Activated naive CD4-positive, alpha-beta T cell (primary cell): Measurements from ENCODE around the gene SUPT20HL2.
"Not testable (repeated sequence)": the region's sequence is repeated elsewhere in the genome, so short reads cannot be mapped to it uniquely, and the experiment has no call there.

Experiments used
- DNase-seq, 4 experiments: peaks; one replicate each; lab custom pipeline; 2025; lab: John Stamatoyannopoulos, UW

SUPT20HL2 gene

DNA sequence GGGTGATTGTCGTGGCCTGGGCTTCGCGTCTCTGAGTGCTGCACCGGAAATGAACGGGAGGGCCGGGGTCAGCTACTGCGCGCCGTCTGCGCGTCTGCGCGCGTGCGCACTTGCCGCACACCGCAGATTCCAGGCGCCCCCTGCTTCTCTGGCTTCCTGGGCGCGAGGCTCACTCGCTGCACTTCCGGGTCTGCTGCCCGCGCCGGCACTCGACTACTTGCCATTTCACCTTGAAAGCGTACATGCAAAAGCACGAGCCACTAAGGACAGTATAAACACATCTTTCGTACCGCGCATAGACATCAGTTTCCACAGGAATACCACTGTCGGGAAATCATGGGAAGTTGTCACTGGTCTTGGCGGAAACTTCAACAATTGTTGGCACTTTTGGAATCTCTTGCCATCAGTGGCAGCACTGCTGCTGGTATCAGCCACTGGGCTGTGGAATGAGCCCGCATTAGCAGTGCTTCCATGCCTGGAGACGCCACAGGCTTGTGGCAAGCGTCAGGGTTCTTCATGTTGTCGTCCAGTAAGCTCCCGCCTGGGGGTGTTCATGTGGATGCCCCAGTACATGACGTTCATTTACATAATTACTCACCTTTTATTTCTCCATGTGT is at the start of gene SUPT20HL2:
Gene SUPT20HL2 (minus strand): TSS at position 51 of the 617 bp plus-strand sequence. CDS start 754 bp downstream, outside the sequence.
- DNase-seq: no peak

DNA sequence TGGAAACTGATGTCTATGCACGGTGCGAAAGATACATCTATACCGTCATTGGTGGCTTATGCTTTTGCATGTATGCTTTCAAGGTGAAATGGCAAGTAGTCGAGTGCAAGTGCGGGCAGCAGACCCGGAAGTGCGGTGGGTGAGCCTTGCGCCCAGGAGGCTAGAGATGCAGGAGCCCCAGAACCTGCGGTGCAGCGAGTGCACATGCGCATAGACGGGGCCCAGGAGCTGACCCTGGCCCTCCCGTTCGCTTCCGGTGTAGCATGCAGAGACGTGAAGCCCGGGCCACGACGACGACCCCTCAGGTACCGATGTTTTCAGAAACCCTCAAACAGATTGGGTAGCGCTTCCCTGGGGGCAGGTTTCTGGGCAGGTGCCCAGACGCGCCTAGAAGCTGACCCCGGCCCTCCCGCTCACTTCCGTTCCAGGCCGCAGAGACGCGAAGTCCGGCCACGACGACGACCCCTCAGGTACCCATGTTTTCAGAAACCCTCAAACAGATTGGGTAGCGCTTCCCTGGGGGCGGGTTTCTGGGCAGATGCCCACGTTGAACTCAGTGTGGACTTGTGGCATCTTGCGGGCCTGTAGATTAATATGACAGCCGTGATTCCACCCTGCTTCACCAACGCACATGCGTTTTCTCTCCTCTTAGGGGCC is 48.3 kb upstream of the SUPT20HL2 start:
- DNase-seq: not testable (repeated sequence)

DNA sequence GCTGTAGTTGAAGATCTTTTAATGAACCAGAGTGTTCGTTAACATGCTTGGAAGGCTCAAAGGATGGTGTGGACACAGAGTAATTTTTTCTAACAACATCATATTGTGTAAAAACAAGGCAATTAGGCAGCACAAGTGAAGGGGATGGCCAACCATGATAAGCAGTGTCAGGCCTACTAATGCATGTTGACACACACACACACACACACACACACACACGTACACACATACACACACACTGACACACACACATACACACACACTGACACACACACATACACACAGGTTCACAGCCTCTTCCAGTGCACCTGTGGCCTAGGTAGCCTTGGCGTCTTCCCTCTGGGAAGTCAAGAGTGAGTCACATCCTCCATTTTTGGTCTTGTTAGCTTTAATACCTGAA is 46.4 kb upstream of the SUPT20HL2 start, which contains the start of gene SUPT20HL1:
Gene SUPT20HL1 (plus strand): TSS at position 368 of the 400 bp plus-strand sequence. CDS start 2,122 bp downstream, outside the sequence.
- no peak for DNase-seq

DNA sequence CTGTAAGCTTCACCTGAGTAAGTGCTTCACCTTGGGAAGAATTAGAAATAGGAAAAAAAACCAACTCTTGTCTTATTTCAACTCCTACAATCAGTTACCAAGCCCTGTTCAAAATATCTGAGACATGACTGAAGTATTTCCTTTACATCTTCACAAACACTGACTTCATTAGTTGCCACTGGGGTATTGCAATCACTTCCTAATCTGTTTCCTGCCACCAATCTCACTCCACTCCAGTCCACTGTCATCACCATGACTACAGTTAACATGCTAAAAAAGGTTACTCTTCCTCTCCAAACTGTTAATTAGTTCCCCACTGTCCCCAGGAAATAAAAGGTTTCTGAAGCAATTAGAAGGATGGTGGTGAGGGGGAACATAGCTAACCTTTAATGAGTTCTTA is 43.2 kb upstream of the SUPT20HL2 start:
- DNase-seq: no peak

DNA sequence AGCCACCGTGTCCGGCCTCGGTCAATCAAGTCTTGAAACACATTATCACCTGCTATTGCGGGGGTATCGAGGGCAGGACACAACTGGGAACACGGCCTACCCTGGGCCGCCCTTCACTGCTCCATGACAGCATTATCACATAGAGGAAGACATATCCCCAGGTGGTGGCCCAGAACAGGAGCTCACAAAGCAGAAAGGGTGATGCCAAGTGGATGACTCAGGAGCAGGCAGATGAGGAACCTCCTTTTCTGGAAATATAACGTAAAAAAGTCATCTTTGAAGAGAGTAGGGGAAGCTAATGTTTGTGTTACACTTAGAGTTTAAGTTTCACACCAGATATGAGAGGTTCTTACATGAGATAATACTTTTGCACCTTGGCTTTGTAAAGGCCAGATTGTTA is 41.2 kb upstream of the SUPT20HL2 start:
- DNase-seq: no peak

DNA sequence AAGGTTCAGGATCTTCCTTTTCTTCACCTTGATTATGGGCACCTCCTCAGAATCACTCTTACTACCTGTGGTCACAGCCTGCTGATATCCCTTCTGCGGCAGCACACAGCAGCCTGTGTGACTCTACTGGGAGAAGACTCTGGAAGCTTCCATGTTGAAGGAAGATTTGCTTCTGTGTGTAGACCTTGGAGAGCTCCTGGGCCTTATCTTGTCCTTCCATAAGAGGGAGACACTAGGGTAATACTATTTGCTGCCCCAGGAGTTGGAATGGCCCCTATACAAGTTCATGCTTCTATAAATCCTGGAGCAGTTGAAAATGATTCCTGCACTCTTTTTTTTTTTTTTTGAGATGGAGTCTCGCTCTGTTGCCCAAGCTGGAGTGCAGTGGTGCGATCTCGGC is 36.3 kb upstream of the SUPT20HL2 start:
- DNase-seq: no peak

DNA sequence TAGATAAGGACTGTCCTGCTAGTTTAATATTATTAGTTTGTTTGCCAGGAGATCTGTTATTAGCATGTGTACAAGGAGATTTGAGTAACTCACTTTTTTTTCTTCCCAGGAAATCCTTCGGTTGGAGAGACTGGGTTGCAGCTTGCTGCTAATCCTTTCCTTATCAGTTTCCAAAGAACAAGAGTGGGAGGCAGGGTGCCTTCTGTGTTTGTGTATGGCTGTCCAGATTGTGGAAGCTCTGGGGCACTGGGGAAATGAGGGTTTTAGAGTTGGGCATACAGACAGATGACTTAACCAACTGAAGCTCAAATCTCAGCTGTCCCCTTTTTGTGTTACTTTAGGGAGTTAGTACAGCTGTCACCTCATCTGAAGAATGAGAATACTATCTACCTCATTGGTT is 34.0 kb upstream of the SUPT20HL2 start:
- DNase-seq: no peak

DNA sequence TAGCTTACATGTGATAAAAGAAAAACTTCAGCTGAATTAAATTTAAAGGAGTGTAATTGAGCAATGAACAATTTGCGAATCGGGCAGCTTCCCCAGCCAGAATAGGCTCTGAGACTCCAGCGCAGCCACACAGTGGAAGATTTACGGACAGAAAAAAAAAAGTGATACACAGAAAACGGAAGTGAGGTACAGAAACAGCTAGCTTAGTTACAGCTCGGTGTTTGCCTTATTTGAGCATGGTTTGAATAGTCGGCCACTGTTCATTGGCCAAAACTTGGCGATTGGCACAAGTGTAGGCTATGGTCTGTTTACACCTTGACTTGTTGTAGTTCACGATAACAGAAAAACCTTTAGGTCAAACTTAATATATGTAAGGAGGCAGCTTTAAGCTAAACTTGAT is 29.9 kb upstream of the SUPT20HL2 start:
- no peak for DNase-seq

DNA sequence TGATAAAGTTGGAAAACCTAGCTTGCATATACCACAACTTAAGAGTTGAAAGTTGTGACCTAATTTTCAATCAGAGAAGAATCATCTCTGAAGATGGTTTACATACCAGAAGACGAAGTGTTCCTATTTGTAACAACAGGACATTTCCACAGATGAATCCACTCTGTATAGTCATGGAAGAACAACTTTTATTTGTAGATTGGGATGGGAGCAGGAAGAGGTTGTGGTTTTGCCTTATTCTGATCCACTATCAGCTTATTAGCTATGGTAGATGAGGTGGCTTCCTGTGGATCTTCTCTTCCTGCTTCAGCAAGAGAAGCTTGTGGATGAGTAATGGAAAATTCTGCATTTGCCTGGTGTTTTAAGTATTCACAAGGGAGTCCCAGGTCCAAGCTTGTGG is 27.9 kb upstream of the SUPT20HL2 start:
- no peak for DNase-seq

DNA sequence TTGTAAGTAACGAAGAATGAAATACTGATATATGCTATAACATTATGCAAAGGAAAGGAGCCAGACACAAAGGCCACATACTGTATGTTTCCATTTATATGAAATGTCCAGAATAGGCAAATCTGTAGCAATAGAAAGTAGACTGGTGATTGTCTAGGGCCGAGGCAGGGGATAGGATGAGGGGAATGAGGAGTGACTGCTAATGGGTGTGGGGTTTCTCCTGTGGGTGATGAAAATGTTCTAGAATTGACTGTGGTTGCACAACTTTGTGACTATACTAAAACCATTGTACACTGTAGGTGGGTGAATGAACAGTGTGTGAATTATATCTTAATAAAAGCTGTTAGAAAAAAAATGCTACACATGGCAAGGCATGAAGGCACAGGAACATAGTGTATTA is 26.6 kb upstream of the SUPT20HL2 start:
- no peak for DNase-seq

DNA sequence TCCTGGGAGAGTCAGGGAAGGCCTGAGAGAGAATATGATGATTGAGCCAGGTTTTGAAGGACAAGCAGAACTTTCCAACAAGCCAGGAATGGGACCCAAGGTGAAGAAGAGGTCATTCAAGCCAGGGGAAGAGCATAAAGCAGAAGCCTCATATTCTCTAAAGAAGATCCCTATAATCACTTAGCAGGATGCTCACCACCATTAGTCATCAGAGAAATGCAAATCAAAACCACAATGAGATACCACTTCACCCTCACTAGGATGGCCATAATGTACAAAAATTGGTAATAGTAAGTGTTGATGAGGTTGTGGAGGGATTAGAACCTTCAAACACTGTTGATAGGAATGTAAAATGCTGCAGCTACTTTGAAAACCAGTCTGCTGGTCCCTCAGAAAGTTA is 26.0 kb upstream of the SUPT20HL2 start:
- no peak for DNase-seq

DNA sequence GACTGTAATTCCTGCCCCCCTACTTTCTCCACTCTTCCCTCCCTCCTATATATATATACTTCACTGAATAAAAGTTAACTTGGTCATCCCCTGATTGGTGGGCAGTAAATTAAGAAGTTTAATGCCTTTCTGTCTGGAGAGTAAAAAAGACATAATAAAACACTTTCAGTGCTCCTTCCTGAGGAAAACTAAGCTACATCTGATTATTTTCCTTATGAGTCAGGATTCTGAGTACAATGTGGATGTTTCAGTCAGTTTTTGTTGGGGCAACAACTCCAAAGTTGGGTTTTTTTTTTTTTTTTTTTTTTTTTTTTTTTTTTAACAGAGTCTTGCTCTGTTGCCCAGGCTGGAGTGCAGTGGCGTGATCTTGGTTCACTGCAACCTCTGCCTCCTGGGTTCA is 22.0 kb upstream of the SUPT20HL2 start:
- no peak for DNase-seq

DNA sequence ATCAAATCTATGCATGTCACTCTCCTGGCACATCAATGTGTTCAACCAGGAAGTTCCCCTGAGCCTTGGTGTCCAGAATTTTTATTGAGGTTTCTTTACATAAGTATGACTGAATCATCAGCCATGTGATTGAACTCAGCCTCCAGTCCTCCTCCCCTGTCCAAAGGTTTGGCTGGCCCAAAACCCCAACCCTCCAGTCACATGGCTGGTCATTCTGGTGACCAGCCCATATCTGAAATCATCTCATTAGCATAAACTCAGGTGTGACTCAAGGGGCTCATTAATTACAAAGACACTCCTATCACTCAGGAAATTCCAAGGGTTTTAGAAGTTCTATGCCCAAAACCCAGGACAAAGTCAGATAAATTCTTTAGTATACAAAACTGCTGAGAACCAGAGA is 20.6 kb upstream of the SUPT20HL2 start:
- DNase-seq: no peak

DNA sequence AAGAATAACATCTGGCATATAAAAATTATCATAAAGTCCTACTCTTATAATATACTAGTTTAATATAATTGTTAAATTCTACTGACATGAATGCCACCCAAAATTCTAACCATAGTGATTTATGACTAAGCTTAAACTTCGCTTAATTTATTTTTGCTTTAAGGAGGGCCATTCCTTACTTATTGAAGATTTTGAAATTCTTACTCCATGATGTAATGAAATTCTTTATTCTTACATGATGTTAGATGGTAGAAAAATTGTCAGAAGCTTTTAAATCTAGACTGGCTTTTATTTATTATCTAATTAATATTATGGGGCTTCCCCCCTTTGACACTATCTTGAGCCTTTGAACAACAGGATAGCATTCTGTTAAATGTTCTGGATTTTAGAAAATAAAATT is 19.5 kb upstream of the SUPT20HL2 start:
- DNase-seq: no peak

DNA sequence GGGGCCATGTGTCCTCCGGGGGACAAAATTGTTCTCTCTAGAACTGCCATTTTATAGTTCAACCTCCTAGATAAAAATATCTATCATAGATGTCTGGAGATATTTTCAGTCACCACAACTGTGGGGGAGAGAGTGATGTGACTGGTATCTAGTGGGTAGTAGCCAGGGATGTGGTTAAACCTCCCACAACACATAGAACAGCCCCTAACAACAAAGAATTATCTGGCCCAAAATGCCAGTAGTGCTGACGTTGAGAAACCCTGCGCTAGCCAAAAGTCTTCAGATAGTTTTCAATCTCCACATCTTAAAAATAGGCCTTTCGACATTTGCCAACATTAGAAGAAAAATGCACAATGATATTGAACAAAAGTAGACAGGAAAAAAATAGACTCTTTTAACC is 19.0 kb upstream of the SUPT20HL2 start:
- no peak for DNase-seq

DNA sequence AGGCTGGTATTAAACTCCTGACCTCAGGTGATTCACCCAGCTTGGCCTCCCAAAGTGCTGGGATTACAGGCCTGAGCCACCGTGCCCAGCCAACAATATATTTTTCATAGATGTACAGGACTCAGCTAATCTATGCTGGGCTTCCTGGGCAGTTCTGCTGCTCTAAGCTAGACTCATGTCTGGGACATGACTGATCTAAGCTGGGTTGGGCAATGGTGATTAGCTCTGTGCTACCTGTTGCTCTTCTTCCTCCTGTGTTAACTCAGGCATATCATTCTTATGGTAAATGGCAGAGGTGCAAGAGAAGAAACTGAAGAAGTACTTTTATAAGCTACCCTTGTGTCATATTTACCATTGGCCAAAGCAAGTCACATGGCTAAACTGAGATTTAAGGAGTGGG is 11.4 kb upstream of the SUPT20HL2 start:
- DNase-seq: no peak

DNA sequence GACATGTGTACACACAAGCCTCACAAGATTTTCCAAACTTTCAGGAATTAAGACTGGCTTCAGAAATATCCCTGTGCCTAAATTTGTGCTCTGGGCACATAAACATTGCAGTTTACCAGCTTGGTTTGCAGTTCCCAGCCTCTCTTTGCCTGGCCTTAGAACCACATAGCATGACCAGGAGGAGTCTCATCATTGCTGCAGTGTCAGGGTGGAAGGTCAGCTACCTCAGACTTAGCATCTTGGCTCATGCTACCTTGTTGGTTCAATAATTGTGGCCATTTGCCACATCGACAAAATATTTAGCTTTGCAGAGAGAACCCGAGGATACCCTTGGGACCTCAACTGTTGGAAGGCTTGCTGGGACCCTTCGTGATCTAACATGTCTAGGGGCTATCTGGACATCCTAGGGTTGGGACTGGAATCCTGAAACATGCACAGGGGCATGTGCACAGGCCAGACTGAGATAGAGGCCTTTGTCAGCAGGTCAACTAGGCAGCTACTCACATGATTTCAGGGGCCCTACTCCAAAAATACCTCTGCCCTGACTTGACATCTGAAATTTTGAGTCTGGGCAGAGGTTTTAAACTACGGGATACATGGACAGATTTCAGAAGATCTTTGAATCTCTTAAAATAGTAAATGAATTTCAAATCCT is 8.0 kb upstream of the SUPT20HL2 start:
- DNase-seq: no peak

DNA sequence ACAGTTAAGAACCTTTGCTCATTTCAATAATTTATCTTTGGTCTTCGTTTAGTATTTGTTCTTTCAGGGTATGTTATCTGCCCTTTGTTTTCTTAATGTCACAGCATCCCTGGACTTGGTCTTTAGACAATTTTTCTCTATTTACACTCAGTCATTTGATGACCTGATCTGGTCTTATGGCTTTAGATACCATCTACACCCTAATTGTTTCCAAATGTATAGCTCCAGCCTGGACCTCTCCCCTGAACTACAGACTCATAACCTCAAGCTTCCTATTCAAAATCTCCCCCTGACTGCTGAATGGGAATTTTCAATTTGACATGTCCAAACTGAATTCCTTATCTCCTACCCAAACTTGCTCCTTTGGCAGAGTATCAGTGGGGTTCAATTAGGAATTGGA is 3.7 kb upstream of the SUPT20HL2 start:
- no peak for DNase-seq

DNA sequence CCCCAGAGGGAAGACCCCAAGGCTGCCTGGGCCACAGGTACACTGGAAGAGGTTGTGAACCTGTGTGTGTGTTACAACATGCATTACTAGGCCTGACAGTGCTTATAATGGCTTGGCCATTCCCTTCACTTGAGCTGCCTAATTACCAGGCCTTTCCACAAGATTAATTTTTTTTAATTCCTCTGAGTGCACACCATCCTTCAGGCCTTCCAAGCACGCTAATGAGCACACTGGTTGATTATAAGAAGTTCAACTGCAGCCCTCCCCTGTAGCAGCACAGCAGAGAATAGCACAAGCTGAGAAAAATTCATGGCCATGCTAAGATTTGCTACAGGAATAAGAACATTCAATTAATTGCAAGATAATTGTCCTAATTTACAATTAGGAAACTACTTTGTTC is 2.2 kb upstream of the SUPT20HL2 start:
- no peak for DNase-seq

DNA sequence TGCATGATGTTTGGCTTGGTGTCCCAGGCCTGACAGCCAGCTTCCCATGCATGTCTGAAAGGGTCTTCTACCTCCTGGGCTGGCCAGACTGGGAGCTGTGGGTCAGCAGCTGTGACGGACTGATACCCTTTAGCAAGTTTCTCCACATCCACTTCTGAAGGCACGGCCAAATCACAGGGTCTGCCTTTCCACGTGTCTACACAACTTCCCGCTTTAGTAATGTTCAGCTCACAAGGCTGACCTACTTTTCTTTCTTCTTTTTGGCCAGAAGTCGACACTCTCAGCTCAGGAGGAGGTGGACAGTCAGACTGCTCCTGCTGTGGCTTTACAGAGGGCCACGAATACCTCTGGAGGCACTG is 1.6 kb downstream of the SUPT20HL2 start:
- not testable (repeated sequence) for DNase-seq

DNA sequence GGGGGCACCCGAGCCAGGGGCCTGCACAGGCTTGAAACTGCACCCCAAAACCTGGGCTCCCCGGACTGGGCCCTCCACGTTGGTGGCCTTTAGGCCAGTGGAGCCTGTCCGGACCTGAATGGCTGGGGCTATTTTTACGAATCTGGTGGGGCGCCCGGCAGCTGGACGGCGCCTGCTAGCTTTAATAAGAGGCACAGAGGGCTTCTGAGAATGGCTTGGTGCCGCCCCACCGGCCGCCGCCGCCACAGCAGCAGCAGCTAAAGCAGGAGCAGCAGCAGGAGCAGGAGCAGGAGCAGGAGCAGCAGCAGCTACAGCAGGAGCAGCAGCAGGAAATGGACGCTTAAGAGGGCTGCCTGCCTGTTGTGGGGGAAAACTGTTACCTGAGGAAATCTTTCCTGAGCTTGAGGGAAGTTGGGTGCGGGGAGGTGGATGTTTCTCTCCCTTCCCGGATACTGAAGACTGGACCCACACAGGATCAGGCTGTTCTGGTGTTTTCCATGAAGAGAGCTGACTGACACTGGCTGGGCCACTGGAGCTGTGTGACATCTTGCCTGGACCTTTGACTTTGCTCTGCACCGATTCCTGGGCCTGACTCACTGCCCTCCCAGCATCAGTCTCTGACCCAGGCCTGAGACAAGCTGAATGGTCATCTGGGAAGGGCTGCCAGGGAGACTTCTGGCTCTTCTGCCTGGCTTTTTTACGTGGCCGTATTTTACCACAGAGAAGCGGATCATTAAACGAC is 2.2 kb downstream of the SUPT20HL2 start:
- not testable (repeated sequence) for DNase-seq

DNA sequence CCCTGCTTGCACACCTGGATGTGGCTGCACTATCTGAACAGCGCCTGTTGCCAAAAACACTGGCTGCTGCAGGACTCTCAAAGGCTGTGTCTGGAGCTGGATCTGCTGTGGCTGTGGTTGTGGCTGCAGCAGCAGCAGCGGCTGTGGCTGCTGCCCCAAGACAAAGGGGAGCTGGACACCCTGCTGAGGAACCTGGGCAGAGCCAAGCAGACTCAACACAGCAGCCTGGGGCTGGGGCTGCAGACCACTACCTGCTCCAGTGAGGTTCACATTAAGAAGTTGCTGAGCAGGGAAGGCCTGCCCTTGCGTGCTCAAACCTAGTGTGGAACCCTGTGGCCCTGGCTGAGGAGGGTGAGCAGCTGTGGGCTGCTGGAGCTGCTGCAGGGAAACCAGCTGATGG is 3.0 kb downstream of the SUPT20HL2 start:
- DNase-seq: not testable (repeated sequence)
